ENCODE data around the gene OGDHL. TPM values are rescaled to one million over a fixed set of nuclear protein-coding genes. Genes with fewer than 3 reads are reported as not detected.

OGDHL gene
- total RNA-seq, 1 donor from 2014 or later: 12.3 TPM

- Mint-ChIP-seq H3K36me3 (no peaks in the 10 kb centered on the region), H3K27ac (no peak overlapping the region), H3K4me1 (ENCODE audit: unreplicated experiment) (no peaks in the 10 kb centered on the region), H3K9me3 (no peaks in the 10 kb centered on the region), H3K4me3 (no peak overlapping the region), H3K27me3 (no peaks in the 10 kb centered on the region)
- TF ChIP-seq, protein P1, sequence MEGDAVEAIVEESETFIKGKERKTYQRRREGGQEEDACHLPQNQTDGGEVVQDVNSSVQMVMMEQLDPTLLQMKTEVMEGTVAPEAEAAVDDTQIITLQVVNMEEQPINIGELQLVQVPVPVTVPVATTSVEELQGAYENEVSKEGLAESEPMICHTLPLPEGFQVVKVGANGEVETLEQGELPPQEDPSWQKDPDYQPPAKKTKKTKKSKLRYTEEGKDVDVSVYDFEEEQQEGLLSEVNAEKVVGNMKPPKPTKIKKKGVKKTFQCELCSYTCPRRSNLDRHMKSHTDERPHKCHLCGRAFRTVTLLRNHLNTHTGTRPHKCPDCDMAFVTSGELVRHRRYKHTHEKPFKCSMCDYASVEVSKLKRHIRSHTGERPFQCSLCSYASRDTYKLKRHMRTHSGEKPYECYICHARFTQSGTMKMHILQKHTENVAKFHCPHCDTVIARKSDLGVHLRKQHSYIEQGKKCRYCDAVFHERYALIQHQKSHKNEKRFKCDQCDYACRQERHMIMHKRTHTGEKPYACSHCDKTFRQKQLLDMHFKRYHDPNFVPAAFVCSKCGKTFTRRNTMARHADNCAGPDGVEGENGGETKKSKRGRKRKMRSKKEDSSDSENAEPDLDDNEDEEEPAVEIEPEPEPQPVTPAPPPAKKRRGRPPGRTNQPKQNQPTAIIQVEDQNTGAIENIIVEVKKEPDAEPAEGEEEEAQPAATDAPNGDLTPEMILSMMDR (conservative IDR thresholded peaks at IDR 0.05): no peak
- no peak for DNase-seq (ENCODE audit: extremely low spot score, unreplicated experiment)
Measured at GRCh38 chr10:49736564-49737113, 25.5 kb downstream of the OGDHL start.

- TF ChIP-seq, protein P1 (conservative IDR thresholded peaks at IDR 0.05): no peak
- H3K27me3 Mint-ChIP-seq: no peaks in the 10 kb centered on the region
- H3K9me3 Mint-ChIP-seq: no peaks in the 10 kb centered on the region
- no peaks in the 10 kb centered on the region for H3K36me3 Mint-ChIP-seq
- no peak for DNase-seq (ENCODE audit: extremely low spot score, unreplicated experiment)
- H3K4me1 Mint-ChIP-seq (ENCODE audit: unreplicated experiment): no peaks in the 10 kb centered on the region
- no peak overlapping the region for H3K27ac Mint-ChIP-seq
- H3K4me3 Mint-ChIP-seq: no peak overlapping the region
Measured at GRCh38 chr10:49735848-49736563, 26.1 kb downstream of the OGDHL start.

DNA sequence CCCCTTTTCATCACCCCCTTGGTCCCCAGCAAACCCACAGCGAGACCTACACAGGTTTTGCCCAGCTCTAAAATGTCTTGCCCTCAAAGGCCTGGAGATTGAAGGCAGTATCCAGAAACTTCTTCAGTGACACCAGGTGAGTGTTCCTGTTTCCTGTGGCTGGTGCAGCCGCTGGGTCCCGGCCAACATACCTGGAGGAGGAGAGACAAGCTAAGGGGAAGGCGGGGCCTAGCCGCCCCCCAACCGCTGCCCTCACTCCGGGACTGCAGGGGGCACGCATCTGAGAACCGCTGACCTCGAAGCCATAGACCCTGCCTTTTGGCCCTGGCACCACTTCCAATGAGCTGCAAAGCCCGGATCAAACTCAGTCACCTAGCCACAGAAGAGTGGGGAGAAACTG is 27.0 kb downstream of the OGDHL start:
- Mint-ChIP-seq H3K27me3 (no peaks in the 10 kb centered on the region), H3K4me3 (no peak overlapping the region), H3K4me1 (ENCODE audit: unreplicated experiment) (no peaks in the 10 kb centered on the region), H3K27ac (no peak overlapping the region), H3K36me3 (no peaks in the 10 kb centered on the region), H3K9me3 (no peaks in the 10 kb centered on the region)
- DNase-seq (ENCODE audit: extremely low spot score, unreplicated experiment): no peak
- TF ChIP-seq, protein P1 (conservative IDR thresholded peaks at IDR 0.05): no peak

GRCh38 chr10:49734676-49735075 is 27.4 kb downstream of the OGDHL start:
- H3K27me3 Mint-ChIP-seq: no peaks in the 10 kb centered on the region
- H3K4me1 Mint-ChIP-seq (ENCODE audit: unreplicated experiment): no peaks in the 10 kb centered on the region
- H3K36me3 Mint-ChIP-seq: no peaks in the 10 kb centered on the region
- TF ChIP-seq, protein P1 (conservative IDR thresholded peaks at IDR 0.05): no peak
- no peak overlapping the region for H3K4me3 Mint-ChIP-seq
- no peak overlapping the region for H3K27ac Mint-ChIP-seq
- H3K9me3 Mint-ChIP-seq: no peaks in the 10 kb centered on the region
- DNase-seq (ENCODE audit: extremely low spot score, unreplicated experiment): no peak

DNA sequence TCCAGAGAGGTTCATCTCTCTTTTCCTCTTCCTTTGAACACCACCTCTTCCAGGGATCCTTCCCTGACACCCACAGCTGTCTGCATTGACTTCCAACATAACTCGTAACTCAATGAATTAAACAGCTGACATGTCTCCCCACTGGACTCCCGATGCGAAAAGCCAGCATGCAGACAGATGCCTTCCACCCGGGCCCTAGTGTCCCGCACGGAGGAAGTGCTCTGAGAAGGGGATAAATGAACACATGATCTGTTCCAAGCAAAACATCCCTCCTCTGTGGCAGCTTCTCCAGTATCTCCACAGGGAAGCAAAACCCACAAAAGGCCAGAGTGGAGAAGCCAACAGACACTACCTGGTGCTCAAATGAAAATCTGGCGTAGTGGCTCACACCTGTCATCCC is 28.3 kb downstream of the OGDHL start:
- H3K27ac Mint-ChIP-seq: no peak overlapping the region
- no peaks in the 10 kb centered on the region for H3K36me3 Mint-ChIP-seq
- H3K4me1 Mint-ChIP-seq (ENCODE audit: unreplicated experiment): no peaks in the 10 kb centered on the region
- no peaks in the 10 kb centered on the region for H3K27me3 Mint-ChIP-seq
- H3K9me3 Mint-ChIP-seq: no peaks in the 10 kb centered on the region
- TF ChIP-seq, protein P1 (conservative IDR thresholded peaks at IDR 0.05): no peak
- DNase-seq (ENCODE audit: extremely low spot score, unreplicated experiment): no peak
- no peak overlapping the region for H3K4me3 Mint-ChIP-seq
